Measurements from ENCODE around the gene FAM117A. TPM values are rescaled to one million over a fixed set of nuclear protein-coding genes. Genes with fewer than 3 reads are reported as not detected.

The FAM117A gene
- total and polyA plus RNA-seq, 2 of the 4 experiments (the other 2 are of a cell fraction), result 0.72 to 3.4 TPM

GRCh38 chr17:49670002-49670401, 93.9 kb downstream of the FAM117A start:
- H3K4ac ChIP-seq (ENCODE audit: low read depth, low read length), result no peak overlapping the region
- no peak overlapping the region for H3K27ac ChIP-seq (ENCODE audit: insufficient read depth, low read length)
- no peak overlapping the region for H2BK120ac ChIP-seq (ENCODE audit: low read depth, low read length)
- no peak overlapping the region for H2AK5ac ChIP-seq (ENCODE audit: low read depth, low read length)
- no CpG with 5 or more reads among the region's 1 CpG for WGBS, 2 experiments (ENCODE audit: extremely low coverage in 2 of 2, insufficient read length in 1 of 2)
- POLR2A ChIA-PET (ENCODE audit: unreplicated experiment), result no interaction called here
- in situ Hi-C loops (cut with MboI; ENCODE audit: low sequenced_read_pairs), result no loop called here
- no peaks in the 10 kb centered on the region for H3K4me1 ChIP-seq (ENCODE audit: control insufficient read depth, insufficient read depth, low read length)
- dilution Hi-C loops (cut with HindIII; ENCODE audit: low sequenced_read_pairs, unreplicated experiment), result no loop called here
- no peak overlapping the region for H3K56ac ChIP-seq (ENCODE audit: extremely low read depth, insufficient read depth, low read length)
- H2BK15ac ChIP-seq (ENCODE audit: low read depth, low read length), result no peak overlapping the region
- H3K9ac ChIP-seq (ENCODE audit: low read depth, low read length), result no peak overlapping the region
- no peaks in the 10 kb centered on the region for H3K9me1 ChIP-seq (ENCODE audit: insufficient read depth, low read length)
- H2AFZ ChIP-seq (replicated peaks; ENCODE audit: low read length, poor library complexity), result no peak overlapping the region
- no peak overlapping the region for H4K91ac ChIP-seq (ENCODE audit: insufficient read depth, low read depth, low read length)
- H2BK5ac ChIP-seq (ENCODE audit: low read depth, low read length, poor library complexity, severe bottlenecking), result no peak overlapping the region
- TF ChIP-seq RFX5 (IDR thresholded peaks at IDR 0.05; ENCODE audit: low read depth, low read length), result no peak
- no peak for TF ChIP-seq MAZ (IDR thresholded peaks at IDR 0.05; ENCODE audit: borderline replicate concordance, low read depth, low read length)
- no peak for TF ChIP-seq FOS (IDR thresholded peaks at IDR 0.05; ENCODE audit: low read depth, low read length)
- no peak for TF ChIP-seq MXI1 (IDR thresholded peaks at IDR 0.05; ENCODE audit: borderline replicate concordance, low read depth, low read length)
- no peak for TF ChIP-seq MAFK (IDR thresholded peaks at IDR 0.05; ENCODE audit: low read depth, low read length)
- TF ChIP-seq CHD1 (IDR thresholded peaks at IDR 0.05; ENCODE audit: low read depth, low read length), result no peak
- TF ChIP-seq ELK1 (IDR thresholded peaks at IDR 0.05; ENCODE audit: borderline replicate concordance, low read depth, low read length), result no peak
- TF ChIP-seq, protein P1, sequence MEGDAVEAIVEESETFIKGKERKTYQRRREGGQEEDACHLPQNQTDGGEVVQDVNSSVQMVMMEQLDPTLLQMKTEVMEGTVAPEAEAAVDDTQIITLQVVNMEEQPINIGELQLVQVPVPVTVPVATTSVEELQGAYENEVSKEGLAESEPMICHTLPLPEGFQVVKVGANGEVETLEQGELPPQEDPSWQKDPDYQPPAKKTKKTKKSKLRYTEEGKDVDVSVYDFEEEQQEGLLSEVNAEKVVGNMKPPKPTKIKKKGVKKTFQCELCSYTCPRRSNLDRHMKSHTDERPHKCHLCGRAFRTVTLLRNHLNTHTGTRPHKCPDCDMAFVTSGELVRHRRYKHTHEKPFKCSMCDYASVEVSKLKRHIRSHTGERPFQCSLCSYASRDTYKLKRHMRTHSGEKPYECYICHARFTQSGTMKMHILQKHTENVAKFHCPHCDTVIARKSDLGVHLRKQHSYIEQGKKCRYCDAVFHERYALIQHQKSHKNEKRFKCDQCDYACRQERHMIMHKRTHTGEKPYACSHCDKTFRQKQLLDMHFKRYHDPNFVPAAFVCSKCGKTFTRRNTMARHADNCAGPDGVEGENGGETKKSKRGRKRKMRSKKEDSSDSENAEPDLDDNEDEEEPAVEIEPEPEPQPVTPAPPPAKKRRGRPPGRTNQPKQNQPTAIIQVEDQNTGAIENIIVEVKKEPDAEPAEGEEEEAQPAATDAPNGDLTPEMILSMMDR (conservative IDR thresholded peaks at IDR 0.05; ENCODE audit: low read depth, low read length), result no peak
- TF ChIP-seq SMC3 (IDR thresholded peaks at IDR 0.05; ENCODE audit: low read depth, low read length), result no peak
- H3K4me2 ChIP-seq (ENCODE audit: low read depth, low read length), result no peak overlapping the region
- DNase-seq (no peak), ATAC-seq (ENCODE audit: low read depth) (no peak)
- H3K36me3 ChIP-seq (ENCODE audit: control insufficient read depth, insufficient read depth, low read length), result no peaks in the 10 kb centered on the region
- H3K4me3 ChIP-seq (ENCODE audit: insufficient read depth, low read depth, low read length), result no peak overlapping the region
- no peak overlapping the region for H4K5ac ChIP-seq (ENCODE audit: low read depth, low read length)
- H3K9me3 ChIP-seq (ENCODE audit: control insufficient read depth, insufficient read depth, low read length), result no peaks in the 10 kb centered on the region
- H3K23ac ChIP-seq (ENCODE audit: low read depth, low read length), result no peak overlapping the region
- no peak overlapping the region for H3K18ac ChIP-seq (ENCODE audit: low read depth, low read length)
- no peak overlapping the region for H2BK20ac ChIP-seq (ENCODE audit: low read depth, low read length)
- H3K27me3 ChIP-seq (ENCODE audit: control insufficient read depth, insufficient read depth, low read length), result no peaks in the 10 kb centered on the region
- no peak overlapping the region for H2AK9ac ChIP-seq (replicated peaks; ENCODE audit: low read depth, low read length, poor library complexity)
- H3K14ac ChIP-seq (replicated peaks; ENCODE audit: low read depth, low read length), result no peak overlapping the region
- peaks cover 21 to 49% of the 10 kb centered on the region in 2 experiments for H3K79me1 ChIP-seq (ENCODE audit: low read depth in 1 of 2, low read length in 2 of 2)
- BruUV-seq (replicated peaks), result no TSS peak
- CTCF ChIA-PET, result no interaction called here
- no peak overlapping the region for H4K8ac ChIP-seq (ENCODE audit: low read depth in 2 of 2, low read length in 2 of 2)
- peaks cover 16% of the 10 kb centered on the region for H4K20me1 ChIP-seq (ENCODE audit: insufficient read depth, low read length)
- intact Hi-C loops (cut with micrococcal nuclease), result no loop called here
